Tibial nerve (tissue), 4 donors: ENCODE measurements around the gene STAMBP.

Source experiments
- CTCF ChIP-seq, 5 experiments: fragments of 200-600 bp in 3 of 5; fragments of 450-650 bp in 2 of 5; sonication (generic) in 3 of 5; IDR thresholded peaks; one replicate each; pipeline ENCODE4 v1.5.1; 2016 to 2019; ENCODE audit warnings: antibody characterized with exemption in 5 of 5, mild to moderate bottlenecking in 3 of 5, moderate library complexity in 2 of 5
- EP300 ChIP-seq, 2 donors: sonication (generic); formaldehyde crosslinking; IDR thresholded peaks; one replicate each; pipeline ENCODE4 v1.6.1; 2017; ENCODE audit warnings: antibody characterized with exemption in 2 of 2, mild to moderate bottlenecking in 1 of 2
- POLR2A ChIP-seq, 2 donors: fragments of 450-650 bp; IDR thresholded peaks; one replicate each; pipeline ENCODE4 v1.6.1; 2017; ENCODE audit warnings: antibody characterized with exemption in 2 of 2, mild to moderate bottlenecking in 2 of 2, moderate library complexity in 2 of 2

DNA sequence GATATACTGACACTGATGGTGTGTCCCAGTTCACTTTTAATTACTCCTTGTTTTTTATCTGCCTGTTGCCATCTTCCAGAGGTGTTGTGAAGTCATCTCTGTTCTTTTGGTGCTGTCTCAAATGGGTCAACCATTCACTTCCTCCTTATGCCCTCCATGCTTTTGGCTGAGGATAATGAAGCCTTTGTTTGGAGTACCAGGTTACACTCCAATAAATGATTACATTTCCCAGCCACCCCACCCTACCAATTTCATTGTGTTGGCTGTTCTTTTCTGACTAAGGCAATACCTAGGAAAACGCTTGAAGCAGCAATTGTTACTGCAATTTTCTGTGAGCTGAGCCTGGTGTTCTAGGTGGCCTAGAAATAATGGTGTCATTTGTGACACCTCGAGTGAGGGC is 34.2 kb downstream of the STAMBP start:
- TF ChIP-seq CTCF (IDR thresholded peaks at IDR 0.05) = no peak
- TF ChIP-seq EP300 (IDR thresholded peaks at IDR 0.05) = no peak
- TF ChIP-seq POLR2A (IDR thresholded peaks at IDR 0.05) = no peak
